Natural killer cell (primary cell): ENCODE measurements around the gene MSX2. TPM values are rescaled to one million over a fixed set of nuclear protein-coding genes. Genes with fewer than 3 reads are reported as not detected.

Source experiments
- ATAC-seq, 3 donors: fragments of 150-1000 bp in 2 of 3; fragments of 200-7000 bp in 1 of 3; cut with Tn5 transposase; 1 replicate in 1 of 3; 2 replicates in 2 of 3; pipeline ENCODE4 v1.10.0; 2021; ENCODE audit warnings: mild to moderate bottlenecking in 2 of 3, moderate library complexity in 2 of 3
- DNase-seq, 2 donors: peaks; one replicate each; pipeline versions ENCODE4 v3.0.0 to v3.0.0-alpha.2; 2013 to 2021; ENCODE audit warnings: mixed read lengths in 1 of 2
- H3K27ac ChIP-seq: one replicate; pipeline ENCODE4 v1.5.1; 2013; ENCODE audit warnings: mild to moderate bottlenecking, low read length
- H3K27me3 ChIP-seq: one replicate; pipeline ENCODE4 v1.6.1; 2013; ENCODE audit warnings: low read length; ENCODE audit not compliant: control insufficient read depth, insufficient read depth
- H3K36me3 ChIP-seq: one replicate; pipeline ENCODE4 v1.6.1; 2013; ENCODE audit warnings: low read length; ENCODE audit not compliant: control insufficient read depth, insufficient read depth
- H3K4me1 ChIP-seq: one replicate; pipeline ENCODE4 v1.6.1; 2013; ENCODE audit warnings: low read length; ENCODE audit not compliant: control insufficient read depth, insufficient read depth
- H3K4me3 ChIP-seq: one replicate; pipeline ENCODE4 v1.5.1; 2013; ENCODE audit warnings: low read length
- H3K9me3 ChIP-seq: one replicate; pipeline ENCODE4 v1.6.1; 2013; ENCODE audit warnings: low read length; ENCODE audit not compliant: control insufficient read depth, insufficient read depth
- H3K27ac Mint-ChIP-seq, 2 donors: one replicate each; pipeline ENCODE4 v1.8.0; 2022; ENCODE audit warnings: mild to moderate bottlenecking in 2 of 2, mixed read lengths in 2 of 2, moderate library complexity in 1 of 2
- H3K27me3 Mint-ChIP-seq, 2 donors: one replicate each; pipeline ENCODE4 v1.8.0; 2022; ENCODE audit warnings: low read depth in 2 of 2, mixed read lengths in 2 of 2
- H3K36me3 Mint-ChIP-seq: one replicate; pipeline ENCODE4 v1.8.0; 2022; ENCODE audit warnings: mixed read lengths
- H3K4me1 Mint-ChIP-seq, 2 donors: one replicate each; pipeline ENCODE4 v1.8.0; 2022; ENCODE audit warnings: mixed read lengths in 2 of 2
- H3K4me3 Mint-ChIP-seq: one replicate; pipeline ENCODE4 v1.8.0; 2022; ENCODE audit warnings: mild to moderate bottlenecking, moderate library complexity, mixed read lengths
- H3K9me3 Mint-ChIP-seq, 2 donors: one replicate each; pipeline ENCODE4 v1.8.0; 2022; ENCODE audit warnings: mixed read lengths in 2 of 2
- WGBS: methylation state at CpG from one replicate; pipeline ENCODE4 v1.1.7; 2013; ENCODE audit warnings: missing lambda C conversion rate; ENCODE audit not compliant: insufficient coverage; 5-methylcytosine and 5-hydroxymethylcytosine counted together
- intact Hi-C: fragments of 100-400 bp; cut with micrococcal nuclease; formaldehyde crosslinking; loops from one replicate; pipeline ENCODE4 v1.14.2; 2022
- total RNA-seq, 4 donors: library from RNA; stranded (reverse); fragments of 120-200 nt in 1 of 4; gene quantifications; one replicate each; pipeline versions ENCODE4 v1.2.3 to v1.2.4, GENCODE V29; 2013 to 2022
- TF ChIP-seq, protein P1 (sequence below): fragments of 200-600 bp; IDR thresholded peaks from one replicate; pipeline ENCODE4 v1.8.0; 2022; ENCODE audit warnings: antibody characterized with exemption

The MSX2 gene
- total RNA-seq, 3 donors from 2014 or later (not counting 1 experiment from before 2014, with no cell fraction given): 0.40 TPM; not detected in 2

DNA sequence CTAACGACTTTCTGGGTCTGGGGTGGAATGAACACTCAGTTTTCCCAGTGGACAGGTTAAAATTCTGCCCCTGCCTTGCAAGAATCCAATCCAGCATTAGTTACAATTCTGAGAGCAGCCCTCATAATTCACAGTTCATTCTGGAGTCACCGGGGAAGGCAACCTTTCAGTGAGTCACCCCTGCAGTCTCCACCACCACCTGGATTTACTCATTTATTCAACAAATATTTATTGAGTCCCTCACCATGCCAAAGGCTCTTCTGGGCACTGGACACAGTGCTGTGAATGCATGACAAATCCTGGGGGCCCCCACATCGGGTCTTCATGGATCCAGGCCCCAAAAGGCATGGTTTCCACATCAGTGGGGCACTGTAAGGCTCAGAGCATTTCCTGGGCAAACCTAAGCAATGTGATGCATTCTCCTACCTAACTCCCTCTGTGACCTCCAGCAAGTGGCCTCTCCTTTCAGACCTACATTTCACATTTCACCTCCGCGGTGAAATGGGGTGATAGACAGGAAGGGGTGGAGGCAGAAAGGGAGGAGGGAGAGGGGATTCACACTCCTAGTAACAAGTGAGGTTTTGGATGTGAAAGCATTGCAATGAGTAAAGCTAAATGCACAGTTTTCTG is 6.4 kb upstream of the MSX2 start:
- intact Hi-C loops: no loop called here
- TF ChIP-seq, protein P1, sequence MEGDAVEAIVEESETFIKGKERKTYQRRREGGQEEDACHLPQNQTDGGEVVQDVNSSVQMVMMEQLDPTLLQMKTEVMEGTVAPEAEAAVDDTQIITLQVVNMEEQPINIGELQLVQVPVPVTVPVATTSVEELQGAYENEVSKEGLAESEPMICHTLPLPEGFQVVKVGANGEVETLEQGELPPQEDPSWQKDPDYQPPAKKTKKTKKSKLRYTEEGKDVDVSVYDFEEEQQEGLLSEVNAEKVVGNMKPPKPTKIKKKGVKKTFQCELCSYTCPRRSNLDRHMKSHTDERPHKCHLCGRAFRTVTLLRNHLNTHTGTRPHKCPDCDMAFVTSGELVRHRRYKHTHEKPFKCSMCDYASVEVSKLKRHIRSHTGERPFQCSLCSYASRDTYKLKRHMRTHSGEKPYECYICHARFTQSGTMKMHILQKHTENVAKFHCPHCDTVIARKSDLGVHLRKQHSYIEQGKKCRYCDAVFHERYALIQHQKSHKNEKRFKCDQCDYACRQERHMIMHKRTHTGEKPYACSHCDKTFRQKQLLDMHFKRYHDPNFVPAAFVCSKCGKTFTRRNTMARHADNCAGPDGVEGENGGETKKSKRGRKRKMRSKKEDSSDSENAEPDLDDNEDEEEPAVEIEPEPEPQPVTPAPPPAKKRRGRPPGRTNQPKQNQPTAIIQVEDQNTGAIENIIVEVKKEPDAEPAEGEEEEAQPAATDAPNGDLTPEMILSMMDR: no peak
- DNase-seq (no peak), ATAC-seq (no peak)
- peaks cover 6% of the 10 kb centered on the region for H3K36me3 Mint-ChIP-seq
- peaks cover 0 to 2% of the 10 kb centered on the region in 2 donors for H3K9me3 Mint-ChIP-seq
- no peak overlapping the region for H3K4me3 Mint-ChIP-seq
- Histone ChIP-seq H3K36me3 (no peaks in the 10 kb centered on the region), H3K9me3 (no peaks in the 10 kb centered on the region), H3K27me3 (peaks cover 39% of the 10 kb centered on the region), H3K4me3 (no peak overlapping the region), H3K27ac (no peak overlapping the region), H3K4me1 (no peaks in the 10 kb centered on the region)
- no peak overlapping the region for H3K27ac Mint-ChIP-seq
- H3K27me3 Mint-ChIP-seq: peaks cover 24 to 47% of the 10 kb centered on the region in 2 donors
- H3K4me1 Mint-ChIP-seq: no peaks in the 10 kb centered on the region
- 26% methylated on average over 3 of the region's 5 CpGs for WGBS

DNA sequence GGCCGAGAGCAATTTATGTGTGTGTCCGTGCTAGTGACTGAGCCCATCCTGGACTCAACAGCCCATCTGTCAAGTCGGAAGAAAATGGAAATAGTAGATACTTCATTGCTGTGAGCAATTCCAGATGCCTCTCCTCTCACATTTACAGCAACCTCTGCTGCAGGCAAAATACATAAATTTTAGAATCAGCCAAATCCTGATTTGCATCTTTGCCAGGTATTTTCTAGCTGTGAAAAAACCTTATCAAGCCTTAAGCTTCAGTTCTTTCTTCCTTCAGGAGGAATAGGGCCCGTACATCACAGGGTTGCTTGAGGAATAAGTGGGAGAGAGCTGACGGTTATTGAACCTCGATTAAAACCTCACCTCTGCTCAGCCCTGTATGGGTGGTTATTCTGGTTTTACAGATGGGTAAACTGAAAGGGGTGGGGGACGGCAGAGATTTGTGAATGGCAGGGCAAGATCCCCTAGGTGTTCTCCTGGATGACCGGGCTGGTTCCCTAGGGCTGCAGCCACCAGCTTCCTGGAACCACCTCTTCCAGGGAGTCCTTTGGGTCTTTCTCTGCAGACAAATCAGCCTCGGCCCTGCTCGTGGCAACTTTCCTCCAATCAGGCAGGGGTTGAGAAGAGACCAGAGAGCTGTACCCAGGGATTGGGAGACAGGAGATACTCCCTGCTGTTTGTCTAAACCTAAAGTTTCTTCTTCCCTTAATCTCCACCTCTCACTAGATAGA is 5.3 kb upstream of the MSX2 start:
- Histone ChIP-seq H3K4me1 (no peaks in the 10 kb centered on the region), H3K27ac (no peak overlapping the region), H3K4me3 (no peak overlapping the region), H3K27me3 (peaks cover 49% of the 10 kb centered on the region), H3K9me3 (peaks cover 4% of the 10 kb centered on the region), H3K36me3 (no peaks in the 10 kb centered on the region)
- intact Hi-C loops: no loop called here
- H3K27me3 Mint-ChIP-seq: peaks cover 31 to 58% of the 10 kb centered on the region in 2 donors
- 18% methylated on average over 10 of the region's 10 CpGs for WGBS
- ATAC-seq: no peak
- H3K9me3 Mint-ChIP-seq: peaks cover 0 to 2% of the 10 kb centered on the region in 2 donors
- no peak overlapping the region for H3K27ac Mint-ChIP-seq
- DNase-seq: no peak
- no peak overlapping the region for H3K4me3 Mint-ChIP-seq
- H3K4me1 Mint-ChIP-seq: peaks cover 5 to 7% of the 10 kb centered on the region in 2 donors
- peaks cover 14% of the 10 kb centered on the region for H3K36me3 Mint-ChIP-seq
- TF ChIP-seq, protein P1: no peak

DNA sequence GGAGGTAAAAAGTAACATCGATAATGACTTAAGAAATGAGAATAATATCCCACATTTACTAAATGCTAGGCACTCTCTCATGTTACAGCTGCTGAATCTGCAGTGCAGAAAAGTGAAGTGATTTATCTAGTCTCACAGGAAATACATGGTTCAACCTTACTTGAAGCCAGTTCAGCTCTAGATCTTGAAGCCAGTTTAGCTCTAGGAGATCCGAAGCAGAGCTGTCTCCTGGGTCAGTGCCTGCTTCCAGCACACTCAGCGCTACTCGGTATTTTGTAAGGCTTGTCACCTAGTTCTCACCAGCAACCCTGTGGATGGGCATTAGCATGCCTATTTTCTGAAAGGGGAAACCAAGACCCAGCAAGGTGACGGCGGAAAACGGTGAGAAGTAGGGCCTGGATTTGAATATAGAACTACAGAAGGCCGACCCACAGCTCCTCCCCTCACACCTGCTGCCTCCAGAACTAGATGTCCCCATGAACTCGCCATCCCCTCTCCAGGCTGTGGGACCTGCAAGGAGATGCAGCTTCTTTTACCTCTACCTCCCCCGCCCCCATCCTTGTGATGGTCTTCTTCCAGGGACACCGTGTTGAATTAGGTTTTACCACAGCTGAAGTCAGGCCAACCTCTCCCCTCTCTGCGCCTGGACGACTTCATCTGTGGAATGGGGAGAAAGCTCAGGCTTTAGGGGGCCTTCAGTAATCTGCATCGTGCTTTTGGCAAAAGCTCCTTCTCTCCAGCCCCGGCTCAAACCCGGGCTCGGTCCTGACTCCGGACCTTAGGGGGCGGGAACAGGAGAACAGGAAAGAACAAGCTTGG is 4.4 kb upstream of the MSX2 start:
- TF ChIP-seq, protein P1: no peak
- Histone ChIP-seq H3K4me1 (peaks cover 2% of the 10 kb centered on the region), H3K27me3 (peaks cover 53% of the 10 kb centered on the region), H3K27ac (no peak overlapping the region), H3K9me3 (peaks cover 7% of the 10 kb centered on the region), H3K36me3 (no peaks in the 10 kb centered on the region), H3K4me3 (no peak overlapping the region)
- Mint-ChIP-seq H3K36me3 (peaks cover 16% of the 10 kb centered on the region), H3K4me3 (no peak overlapping the region), H3K27me3 (peaks cover 33 to 62% of the 10 kb centered on the region in 2 donors), H3K9me3 (peaks cover 0 to 2% of the 10 kb centered on the region in 2 donors), H3K27ac (no peak overlapping the region), H3K4me1 (peaks cover 7 to 9% of the 10 kb centered on the region in 2 donors)
- DNase-seq (no peak), ATAC-seq (no peak)
- WGBS: 8% methylated on average over 18 of the region's 19 CpGs
- intact Hi-C loops: no loop called here
